22Rv1 (cell line): ENCODE results near the gene PSMB3.

Source experiments
- H3K27ac ChIP-seq: fragments of 450-650 bp; 2 replicates; pipeline ENCODE4 v1.5.1; 2017
- CTCF ChIP-seq: fragments of 450-650 bp; IDR thresholded peaks from 2 replicates; pipeline ENCODE4 v1.5.1; 2017; ENCODE audit warnings: mild to moderate bottlenecking
- ZFX ChIP-seq: fragments of 450-650 bp; IDR thresholded peaks from 2 replicates; pipeline ENCODE4 v1.6.1; 2017; ENCODE audit warnings: antibody characterized with exemption, borderline replicate concordance

PSMB3 gene

DNA sequence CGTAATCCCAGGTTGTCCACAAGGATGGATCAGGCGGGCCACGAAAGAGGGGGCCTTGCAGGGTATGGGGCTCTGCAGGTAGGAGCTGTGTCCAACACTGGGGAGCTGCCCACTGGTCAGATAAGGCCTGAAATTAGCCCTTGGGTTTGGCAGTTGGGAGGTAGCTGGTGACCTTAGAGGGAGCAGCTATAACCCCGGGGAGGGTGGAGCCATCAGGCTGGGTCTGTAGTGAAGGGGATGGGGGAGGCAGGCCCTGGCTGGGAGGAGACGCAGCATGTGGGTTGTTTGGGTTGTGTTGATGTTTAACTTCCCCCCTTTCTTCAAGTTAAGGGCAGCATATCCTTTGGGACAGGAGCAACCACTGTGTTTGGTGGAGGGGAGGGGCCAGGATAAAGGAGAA lies 41.6 kb upstream of the PSMB3 start:
- no peak for TF ChIP-seq ZFX
- no peak for TF ChIP-seq CTCF
- H3K27ac ChIP-seq = no peak overlapping the region

- H3K27ac ChIP-seq = no peak overlapping the region
- TF ChIP-seq ZFX = no peak
- TF ChIP-seq CTCF = no peak
Observed at GRCh38 chr17:38711792-38712571, 40.6 kb upstream of the PSMB3 start.

DNA sequence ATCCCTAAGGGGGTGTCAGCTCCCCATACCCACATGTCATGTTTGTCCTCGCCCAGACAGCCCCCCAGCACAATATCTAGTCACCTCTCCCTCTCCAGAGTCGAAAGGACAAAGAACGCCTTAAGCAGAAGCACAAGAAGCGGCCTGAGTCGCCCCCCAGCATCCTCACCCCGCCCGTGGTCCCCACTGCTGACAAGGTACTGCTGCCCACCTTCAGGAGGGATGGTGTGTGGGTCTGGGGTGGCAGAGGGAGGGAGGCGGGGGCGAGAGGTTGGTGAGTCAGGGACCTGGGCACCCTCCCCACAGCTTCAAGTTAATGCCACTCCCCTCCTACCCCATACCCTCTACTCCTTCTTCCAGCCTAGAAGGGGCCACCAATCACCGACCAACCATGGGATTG lies 39.9 kb upstream of the PSMB3 start:
- no peak overlapping the region for H3K27ac ChIP-seq
- TF ChIP-seq ZFX (no peak), CTCF (no peak)

DNA sequence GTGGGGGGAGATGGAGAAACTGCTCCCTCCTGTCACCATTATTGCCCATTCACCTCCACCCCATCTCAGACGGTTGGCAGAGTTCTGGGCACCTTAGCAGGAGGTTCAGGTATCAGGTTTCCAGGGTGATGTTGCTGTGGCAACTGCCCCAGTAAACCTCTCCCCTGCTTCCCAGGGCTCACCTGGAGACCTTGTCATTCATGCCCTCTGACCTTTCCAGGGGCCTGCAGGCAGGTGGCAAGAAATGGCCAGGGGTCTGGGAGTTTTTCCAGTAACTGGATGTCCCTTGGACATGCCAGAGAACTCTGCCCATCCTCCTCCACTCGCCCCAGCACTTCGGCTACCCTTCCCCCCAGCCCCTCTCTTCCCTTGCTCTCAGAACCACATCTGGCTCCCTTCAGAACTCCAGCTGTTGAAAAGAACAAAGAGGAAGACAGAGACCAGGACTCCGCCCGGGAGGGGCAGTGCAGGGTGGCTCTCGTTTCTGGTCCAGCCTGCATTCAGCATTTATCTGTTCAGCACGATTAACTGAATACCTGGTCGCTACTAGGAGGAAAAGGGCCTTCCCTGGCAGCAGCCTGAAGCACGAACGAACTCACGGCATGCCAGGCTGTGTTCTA lies 39.0 kb upstream of the PSMB3 start:
- no peak overlapping the region for H3K27ac ChIP-seq
- TF ChIP-seq CTCF (no peak), ZFX (no peak)

DNA sequence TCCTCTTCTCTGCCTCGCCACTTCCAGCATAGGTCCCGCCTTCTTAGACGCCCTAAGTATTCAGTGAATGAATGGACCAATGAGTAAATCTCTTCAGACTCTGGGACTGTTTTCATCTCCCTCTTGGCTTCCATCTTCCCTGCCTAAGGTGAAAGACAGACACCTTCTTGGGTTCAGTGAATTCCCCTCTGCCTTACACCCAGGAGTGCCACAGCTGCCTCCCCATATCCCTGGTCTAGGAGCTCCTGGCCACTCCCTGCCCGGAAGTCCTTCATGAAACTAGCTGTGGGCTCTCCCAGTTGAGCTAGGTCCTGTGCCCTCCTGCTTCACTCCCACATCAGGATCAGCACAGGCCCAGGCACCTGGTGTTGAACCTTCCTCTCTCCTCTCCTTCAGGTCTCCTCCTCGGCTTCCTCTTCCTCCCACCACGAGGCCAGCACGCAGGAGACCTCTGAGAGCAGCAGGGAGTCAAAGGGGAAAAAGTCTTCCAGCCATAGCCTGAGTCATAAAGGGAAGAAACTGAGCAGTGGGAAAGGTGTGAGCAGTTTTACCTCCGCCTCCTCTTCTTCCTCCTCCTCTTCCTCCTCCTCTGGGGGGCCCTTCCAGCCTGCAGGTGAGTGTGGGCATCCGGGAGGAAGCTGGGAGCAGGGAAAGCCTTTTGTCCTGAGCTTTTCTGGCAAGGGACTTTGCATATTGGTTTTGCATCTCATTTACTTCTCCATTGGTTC lies 37.2 kb upstream of the PSMB3 start:
- TF ChIP-seq ZFX (no peak), CTCF (no peak)
- H3K27ac ChIP-seq = peak overlapping the region; percentile 39; the same call in 1 of the 2 replicates

DNA sequence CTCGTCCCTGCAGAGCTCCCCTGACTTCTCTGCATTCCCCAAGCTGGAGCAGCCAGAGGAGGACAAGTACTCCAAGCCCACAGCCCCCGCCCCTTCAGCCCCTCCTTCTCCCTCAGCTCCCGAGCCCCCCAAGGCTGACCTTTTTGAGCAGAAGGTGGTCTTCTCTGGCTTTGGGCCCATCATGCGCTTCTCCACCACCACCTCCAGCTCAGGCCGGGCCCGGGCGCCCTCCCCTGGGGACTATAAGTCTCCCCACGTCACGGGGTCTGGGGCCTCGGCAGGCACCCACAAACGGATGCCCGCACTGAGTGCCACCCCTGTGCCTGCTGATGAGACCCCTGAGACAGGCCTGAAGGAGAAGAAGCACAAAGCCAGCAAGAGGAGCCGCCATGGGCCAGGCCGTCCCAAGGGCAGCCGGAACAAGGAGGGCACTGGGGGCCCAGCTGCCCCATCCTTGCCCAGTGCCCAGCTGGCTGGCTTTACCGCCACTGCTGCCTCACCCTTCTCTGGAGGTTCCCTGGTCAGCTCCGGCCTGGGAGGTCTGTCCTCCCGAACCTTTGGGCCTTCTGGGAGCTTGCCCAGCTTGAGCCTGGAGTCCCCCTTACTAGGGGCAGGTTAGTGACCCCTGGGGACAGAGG lies 36.1 kb upstream of the PSMB3 start:
- TF ChIP-seq CTCF (no peak), ZFX (no peak)
- H3K27ac ChIP-seq = no peak overlapping the region; the same call in 1 of the 2 replicates
